ENCODE measurements around the gene ZMIZ2.

- TF ChIP-seq, protein P1, sequence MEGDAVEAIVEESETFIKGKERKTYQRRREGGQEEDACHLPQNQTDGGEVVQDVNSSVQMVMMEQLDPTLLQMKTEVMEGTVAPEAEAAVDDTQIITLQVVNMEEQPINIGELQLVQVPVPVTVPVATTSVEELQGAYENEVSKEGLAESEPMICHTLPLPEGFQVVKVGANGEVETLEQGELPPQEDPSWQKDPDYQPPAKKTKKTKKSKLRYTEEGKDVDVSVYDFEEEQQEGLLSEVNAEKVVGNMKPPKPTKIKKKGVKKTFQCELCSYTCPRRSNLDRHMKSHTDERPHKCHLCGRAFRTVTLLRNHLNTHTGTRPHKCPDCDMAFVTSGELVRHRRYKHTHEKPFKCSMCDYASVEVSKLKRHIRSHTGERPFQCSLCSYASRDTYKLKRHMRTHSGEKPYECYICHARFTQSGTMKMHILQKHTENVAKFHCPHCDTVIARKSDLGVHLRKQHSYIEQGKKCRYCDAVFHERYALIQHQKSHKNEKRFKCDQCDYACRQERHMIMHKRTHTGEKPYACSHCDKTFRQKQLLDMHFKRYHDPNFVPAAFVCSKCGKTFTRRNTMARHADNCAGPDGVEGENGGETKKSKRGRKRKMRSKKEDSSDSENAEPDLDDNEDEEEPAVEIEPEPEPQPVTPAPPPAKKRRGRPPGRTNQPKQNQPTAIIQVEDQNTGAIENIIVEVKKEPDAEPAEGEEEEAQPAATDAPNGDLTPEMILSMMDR (IDR thresholded peaks at IDR 0.05) = no peak
- TF ChIP-seq EZH2 (IDR thresholded peaks at IDR 0.05; ENCODE audit: borderline replicate concordance, insufficient read depth, low read depth, low read length, poor library complexity, severe bottlenecking) = no peak
Observed at GRCh38 chr7:44799939-44800338, 51.3 kb downstream of the ZMIZ2 start.
